ENCODE results near the gene IMPA2. TPM values are rescaled to one million over a fixed set of nuclear protein-coding genes. Genes with fewer than 3 reads are reported as not detected.

The IMPA2 gene
- total and polyA plus RNA-seq, 2 of the 8 experiments (the other 6 are each of a cell fraction or from before 2014, with no cell fraction given): 102 to 140 TPM

DNA sequence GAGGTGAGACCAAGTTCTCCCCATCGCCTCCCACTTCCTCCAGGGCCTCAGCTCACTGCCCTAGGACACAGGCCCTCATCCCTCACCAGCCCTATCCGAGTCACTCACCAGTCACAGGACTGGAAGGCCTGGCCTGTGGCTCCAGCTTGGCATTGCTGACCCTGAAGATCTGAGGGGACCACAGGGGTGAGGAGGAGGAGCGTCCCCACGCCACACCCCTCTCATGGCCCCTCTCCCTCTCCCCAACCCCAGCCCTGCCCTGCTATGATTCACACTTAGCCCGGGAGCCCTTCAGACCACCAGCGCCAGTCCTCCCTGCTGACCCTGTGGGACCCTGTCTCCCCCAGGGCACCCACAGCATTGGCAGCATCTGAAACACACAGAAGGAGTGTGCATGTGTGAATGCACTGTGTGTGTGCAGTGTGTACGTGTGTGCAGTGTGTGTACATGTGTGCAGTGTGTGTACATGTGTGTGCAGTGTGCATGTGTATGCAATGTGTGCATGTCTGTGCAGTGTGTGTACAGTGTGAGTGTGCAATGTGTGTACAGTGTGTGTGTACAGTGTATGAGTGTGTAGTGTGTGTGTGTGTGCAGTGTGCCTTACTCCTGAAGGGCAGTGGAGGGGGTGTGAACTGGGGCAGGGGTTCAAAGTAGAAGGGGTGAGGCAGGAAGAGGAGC lies 82.9 kb downstream of the IMPA2 start (continued):
- TF ChIP-seq FOSL1 (IDR thresholded peaks at IDR 0.05; ENCODE audit: insufficient read depth, low read depth, low read length) (no peak), SRF (IDR thresholded peaks at IDR 0.05; ENCODE audit: low read depth, low read length) (no peak), BRCA1 (IDR thresholded peaks at IDR 0.05; ENCODE audit: low read depth, low read length) (no peak), EGR1 (IDR thresholded peaks at IDR 0.05; ENCODE audit: borderline replicate concordance, low read depth, low read length) (no peak), MAFK (IDR thresholded peaks at IDR 0.05; ENCODE audit: low read depth, low read length) (no peak), CHD1 (IDR thresholded peaks at IDR 0.05; ENCODE audit: low read depth, low read length) (no peak), ASH2L (IDR thresholded peaks at IDR 0.05; ENCODE audit: low read length) (no peak), NANOG (IDR thresholded peaks at IDR 0.05; ENCODE audit: insufficient read depth, low read depth, low read length, poor library complexity, severe bottlenecking) (no peak)
- TF ChIP-seq, protein P1, sequence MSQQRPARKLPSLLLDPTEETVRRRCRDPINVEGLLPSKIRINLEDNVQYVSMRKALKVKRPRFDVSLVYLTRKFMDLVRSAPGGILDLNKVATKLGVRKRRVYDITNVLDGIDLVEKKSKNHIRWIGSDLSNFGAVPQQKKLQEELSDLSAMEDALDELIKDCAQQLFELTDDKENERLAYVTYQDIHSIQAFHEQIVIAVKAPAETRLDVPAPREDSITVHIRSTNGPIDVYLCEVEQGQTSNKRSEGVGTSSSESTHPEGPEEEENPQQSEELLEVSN (IDR thresholded peaks at IDR 0.05): no peak

Measured in H1 (cell line).